ENCODE results near the gene ANGEL1.

GRCh38 chr14:76759589-76759988 lies 53.1 kb downstream of the ANGEL1 start:
- TF ChIP-seq CTCF (IDR thresholded peaks at IDR 0.05) (no peak), EZH2 (IDR thresholded peaks at IDR 0.05; ENCODE audit: borderline replicate concordance, insufficient read depth, low read depth, low read length, poor library complexity, severe bottlenecking) (no peak)

All from B cell (primary cell).